ENCODE results near the gene HNRNPLL. TPM values are rescaled to one million over a fixed set of nuclear protein-coding genes. Genes with fewer than 3 reads are reported as not detected.

The HNRNPLL gene
- total and polyA plus RNA-seq, 2 of the 13 experiments (the other 11 are each of a cell fraction or from before 2014, with no cell fraction given) = 49.4 to 103 TPM

DNA sequence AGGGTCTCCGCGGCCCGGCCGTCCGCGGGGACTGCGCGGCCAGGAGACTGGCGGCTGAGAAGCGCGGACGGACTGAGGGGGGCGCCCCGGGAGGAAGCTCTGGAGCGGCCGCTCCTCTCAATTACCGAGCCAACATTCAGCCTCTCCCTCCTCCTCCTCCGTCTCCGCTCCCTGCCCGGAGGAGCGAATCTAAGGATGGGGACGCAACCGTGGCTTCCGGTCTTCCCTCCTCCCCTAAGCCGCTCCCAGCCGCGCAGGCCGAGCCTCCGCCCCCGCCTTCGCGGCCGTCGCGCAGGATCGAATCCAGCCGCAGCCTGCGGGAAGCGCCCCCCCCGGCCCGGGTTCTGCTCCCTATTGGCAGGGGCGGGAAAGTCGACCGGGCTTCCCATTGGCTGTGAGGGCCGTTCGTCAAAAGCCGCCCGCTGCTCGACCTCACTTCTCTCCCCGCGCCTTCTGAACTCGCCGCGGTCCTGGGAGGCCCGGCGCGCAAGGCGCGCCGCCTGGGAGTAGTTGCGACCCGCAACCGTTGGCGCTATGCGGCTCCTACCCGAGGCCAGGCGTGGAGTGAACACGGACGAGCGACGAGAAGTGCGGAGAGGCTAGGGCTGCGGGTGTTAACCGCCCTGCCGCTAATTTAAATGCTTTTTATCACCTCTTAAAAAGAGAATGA, at the start of gene HNRNPLL (continued):
- TF ChIP-seq, protein P1, sequence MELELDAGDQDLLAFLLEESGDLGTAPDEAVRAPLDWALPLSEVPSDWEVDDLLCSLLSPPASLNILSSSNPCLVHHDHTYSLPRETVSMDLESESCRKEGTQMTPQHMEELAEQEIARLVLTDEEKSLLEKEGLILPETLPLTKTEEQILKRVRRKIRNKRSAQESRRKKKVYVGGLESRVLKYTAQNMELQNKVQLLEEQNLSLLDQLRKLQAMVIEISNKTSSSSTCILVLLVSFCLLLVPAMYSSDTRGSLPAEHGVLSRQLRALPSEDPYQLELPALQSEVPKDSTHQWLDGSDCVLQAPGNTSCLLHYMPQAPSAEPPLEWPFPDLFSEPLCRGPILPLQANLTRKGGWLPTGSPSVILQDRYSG (CRISPR knock-in tag; IDR thresholded peaks at IDR 0.05) = peak; percentile 88
- TF ChIP-seq, protein P2, sequence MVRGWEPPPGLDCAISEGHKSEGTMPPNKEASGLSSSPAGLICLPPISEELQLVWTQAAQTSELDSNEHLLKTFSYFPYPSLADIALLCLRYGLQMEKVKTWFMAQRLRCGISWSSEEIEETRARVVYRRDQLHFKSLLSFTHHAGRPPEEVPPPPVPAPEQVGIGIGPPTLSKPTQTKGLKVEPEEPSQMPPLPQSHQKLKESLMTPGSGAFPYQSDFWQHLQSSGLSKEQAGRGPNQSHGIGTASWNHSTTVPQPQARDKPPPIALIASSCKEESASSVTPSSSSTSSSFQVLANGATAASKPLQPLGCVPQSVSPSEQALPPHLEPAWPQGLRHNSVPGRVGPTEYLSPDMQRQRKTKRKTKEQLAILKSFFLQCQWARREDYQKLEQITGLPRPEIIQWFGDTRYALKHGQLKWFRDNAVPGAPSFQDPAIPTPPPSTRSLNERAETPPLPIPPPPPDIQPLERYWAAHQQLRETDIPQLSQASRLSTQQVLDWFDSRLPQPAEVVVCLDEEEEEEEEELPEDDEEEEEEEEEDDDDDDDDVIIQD (CRISPR knock-in tag; IDR thresholded peaks at IDR 0.05; ENCODE audit: low read depth) = peak; percentile 78
- TF ChIP-seq ZBTB44 (CRISPR knock-in tag; IDR thresholded peaks at IDR 0.05) = peak; percentile 92
- TF ChIP-seq, protein P3, sequence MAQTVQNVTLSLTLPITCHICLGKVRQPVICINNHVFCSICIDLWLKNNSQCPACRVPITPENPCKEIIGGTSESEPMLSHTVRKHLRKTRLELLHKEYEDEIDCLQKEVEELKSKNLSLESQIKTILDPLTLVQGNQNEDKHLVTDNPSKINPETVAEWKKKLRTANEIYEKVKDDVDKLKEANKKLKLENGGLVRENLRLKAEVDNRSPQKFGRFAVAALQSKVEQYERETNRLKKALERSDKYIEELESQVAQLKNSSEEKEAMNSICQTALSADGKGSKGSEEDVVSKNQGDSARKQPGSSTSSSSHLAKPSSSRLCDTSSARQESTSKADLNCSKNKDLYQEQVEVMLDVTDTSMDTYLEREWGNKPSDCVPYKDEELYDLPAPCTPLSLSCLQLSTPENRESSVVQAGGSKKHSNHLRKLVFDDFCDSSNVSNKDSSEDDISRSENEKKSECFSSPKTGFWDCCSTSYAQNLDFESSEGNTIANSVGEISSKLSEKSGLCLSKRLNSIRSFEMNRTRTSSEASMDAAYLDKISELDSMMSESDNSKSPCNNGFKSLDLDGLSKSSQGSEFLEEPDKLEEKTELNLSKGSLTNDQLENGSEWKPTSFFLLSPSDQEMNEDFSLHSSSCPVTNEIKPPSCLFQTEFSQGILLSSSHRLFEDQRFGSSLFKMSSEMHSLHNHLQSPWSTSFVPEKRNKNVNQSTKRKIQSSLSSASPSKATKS (CRISPR knock-in tag; IDR thresholded peaks at IDR 0.05) = peak; percentile 11; the same call in 1 of the 2 replicates
- TF ChIP-seq ZNF292 (CRISPR knock-in tag; IDR thresholded peaks at IDR 0.05; ENCODE audit: borderline replicate concordance, low read depth) = no peak; the same call in none of the 2 replicates
- no peak for TF ChIP-seq SP1 (IDR thresholded peaks at IDR 0.05)
- TF ChIP-seq SP1 (CRISPR knock-in tag; IDR thresholded peaks at IDR 0.05) = peak; percentile 68; the same call in 1 of the 2 replicates
- no peak for TF ChIP-seq THAP7 (CRISPR knock-in tag; IDR thresholded peaks at IDR 0.05)
- peak; percentile 78 for TF ChIP-seq TCF7 (IDR thresholded peaks at IDR 0.05; ENCODE audit: low read depth)
- no peak for TF ChIP-seq ZNF382 (CRISPR knock-in tag; IDR thresholded peaks at IDR 0.05; ENCODE audit: borderline replicate concordance)
- TF ChIP-seq ERF (CRISPR knock-in tag; IDR thresholded peaks at IDR 0.05) = peak; percentile 97
- peak; percentile 48 for TF ChIP-seq ZNF883 (CRISPR knock-in tag; IDR thresholded peaks at IDR 0.05; ENCODE audit: not compliant biosample characterization)
- peak; percentile 81 for TF ChIP-seq GATAD1 (CRISPR knock-in tag; IDR thresholded peaks at IDR 0.05)
- 0 out of 2 replicates have a peak, but pooled peaks have one; percentile 20 for TF ChIP-seq TOPORS (CRISPR knock-in tag; IDR thresholded peaks at IDR 0.05)
- no peak for TF ChIP-seq SRY (CRISPR knock-in tag; IDR thresholded peaks at IDR 0.05)
